A549 (cell line): ENCODE data around the gene PPM1B. TPM values are rescaled to one million over a fixed set of nuclear protein-coding genes. Genes with fewer than 3 reads are reported as not detected.

Experiments
- ATAC-seq, 2 experiments: fragments of 200-7000 bp in 1 of 2; fragments of >200 bp in 1 of 2; cut with Nextera tagmentation in 1 of 2; cut with Tn5 transposase in 1 of 2; 3 replicates each; pipeline versions ENCODE4 v1.8.0 to v1.9.1; 2018 to 2020; ENCODE audit warnings: mild to moderate bottlenecking in 1 of 2, moderate library complexity in 1 of 2
- CTCF ChIA-PET: fragments of 300-600 bp; sonication (Branson Sonifier 250); formaldehyde crosslinking; extraction: SDS; loops from one replicate; lab custom pipeline; 2021; ENCODE audit warnings: antibody characterized with exemption, inconsistent platforms; lab: Yijun Ruan, JAX
- POLR2A ChIA-PET: fragments of 350-600 bp; formaldehyde crosslinking; extraction: SDS; loops from one replicate; lab custom pipeline; 2021; ENCODE audit warnings: antibody characterized with exemption, inconsistent platforms; lab: Yijun Ruan, JAX
- DNase-seq, 2 experiments: peaks; one replicate each; pipeline versions ENCODE4 v3.0.0 to v3.0.0-alpha.2; 2011 to 2016; ENCODE audit warnings: low read depth in 1 of 2, low spot score in 1 of 2
- FAIRE-seq: peaks from 2 replicates; lab custom pipeline; 2011; peaks lifted over from hg19 to GRCh38; lab: Jason Lieb, UNC
- H3K27ac ChIP-seq, 2 experiments: fragments of >200 bp; sonication (Bioruptor Twin); formaldehyde crosslinking; 3 replicates each; pipeline ENCODE4 v1.5.1; 2016 to 2017
- H3K4me1 ChIP-seq: fragments of >200 bp; sonication (Bioruptor Twin); formaldehyde crosslinking; 3 replicates; pipeline ENCODE4 v1.6.1; 2016
- H3K4me2 ChIP-seq: fragments of >200 bp; sonication (Bioruptor Twin); formaldehyde crosslinking; 3 replicates; pipeline ENCODE4 v1.6.1; 2016
- H3K4me3 ChIP-seq: fragments of >200 bp; sonication (Bioruptor Twin); formaldehyde crosslinking; 3 replicates; pipeline ENCODE4 v1.5.1; 2016
- H3K9me3 ChIP-seq: fragments of >200 bp; sonication (Bioruptor Twin); formaldehyde crosslinking; 3 replicates; pipeline ENCODE4 v1.6.1; 2016
- BHLHE40 ChIP-seq: IDR thresholded peaks from 2 replicates; pipeline ENCODE4 v1.6.1; 2012; ENCODE audit warnings: low read depth, low read length, inconsistent platforms
- CBX2 ChIP-seq: fragments of 200-600 bp; sonication (generic); IDR thresholded peaks from 2 replicates; pipeline ENCODE4 v1.6.1; 2016; ENCODE audit warnings: low read depth, mild to moderate bottlenecking, borderline replicate concordance
- EP300 ChIP-seq, 2 experiments: fragments of >200 bp; sonication (Bioruptor Twin); formaldehyde crosslinking; IDR thresholded peaks; 2 replicates in 1 of 2; 3 replicates in 1 of 2; pipeline ENCODE4 v1.6.1; 2016 to 2017
- FOSL2 ChIP-seq, 2 experiments: fragments of 450-650 bp in 1 of 2; fragments of >200 bp in 1 of 2; sonication (Bioruptor Twin) in 1 of 2; formaldehyde crosslinking; IDR thresholded peaks; 2 replicates each; pipeline versions ENCODE4 v1.5.0 to v1.6.1; 2016 to 2020; ENCODE audit warnings: mild to moderate bottlenecking in 1 of 2, moderate library complexity in 1 of 2
- HOXB13 ChIP-seq: fragments of 250-450 bp; sonication (Bioruptor Pico); IDR thresholded peaks from 2 replicates; pipeline ENCODE4 v1.5.0; 2020; ENCODE audit warnings: low read depth, mild to moderate bottlenecking, moderate library complexity
- JUNB ChIP-seq: fragments of >200 bp; sonication (Bioruptor Twin); formaldehyde crosslinking; IDR thresholded peaks from 2 replicates; pipeline ENCODE4 v1.6.1; 2016
- KDM1A ChIP-seq: fragments of 200-600 bp; sonication (generic); IDR thresholded peaks from 2 replicates; pipeline ENCODE4 v1.6.1; 2016; ENCODE audit warnings: low read depth, mild to moderate bottlenecking
- KDM5A ChIP-seq: fragments of 200-600 bp; sonication (generic); IDR thresholded peaks from 2 replicates; pipeline ENCODE4 v1.6.1; 2016; ENCODE audit warnings: antibody characterized with exemption, mild to moderate bottlenecking
- MYC ChIP-seq: IDR thresholded peaks from 2 replicates; pipeline ENCODE4 v1.6.1; 2012; ENCODE audit warnings: mild to moderate bottlenecking, inconsistent platforms, low read length, improper control_type of control experiment, borderline replicate concordance
- NFE2L2 ChIP-seq: fragments of 150-350 bp; conservative IDR thresholded peaks from 2 replicates; pipeline ENCODE4 v1.6.1; 2014; ENCODE audit warnings: low read length
- PHF8 ChIP-seq: fragments of 200-600 bp; sonication (generic); IDR thresholded peaks from 2 replicates; pipeline ENCODE4 v1.6.1; 2016; ENCODE audit warnings: low read depth, mild to moderate bottlenecking, antibody characterized with exemption, moderate library complexity, borderline replicate concordance
- POLR2AphosphoS2 ChIP-seq: conservative IDR thresholded peaks from 2 replicates; pipeline ENCODE4 v1.6.1; 2012; ENCODE audit warnings: low read length, improper control_type of control experiment, inconsistent platforms
- RCOR1 ChIP-seq: fragments of 150-350 bp; IDR thresholded peaks from 2 replicates; pipeline ENCODE4 v1.6.1; 2014; ENCODE audit warnings: antibody characterized with exemption, low read length, low read depth
- ZSCAN20 ChIP-seq: fragments of 250-450 bp; sonication (Bioruptor Pico); IDR thresholded peaks from 2 replicates; pipeline ENCODE4 v1.8.0; 2022; ENCODE audit warnings: mild to moderate bottlenecking, moderate library complexity
- WGBS: methylation state at CpG from one replicate; pipeline ENCODE4 v1.1.6; 2017; ENCODE audit errors: missing lambda C conversion rate; 5-methylcytosine and 5-hydroxymethylcytosine counted together
- polyA plus RNA-seq, 4 experiments: library from polyadenylated mRNA; depleted of rRNA in 3 of 4; stranded (reverse); fragments of >200 nt; fragmentation: RNase III in 1 of 4; extraction: RNeasy Plus Mini Kit Qiagen cat#74134 plus additional on column Dnase treatment in 1 of 4; gene quantifications; 2 replicates in 3 of 4; 3 replicates in 1 of 4; pipeline ENCODE4 v1.2.3, GENCODE V29; 2011 to 2017
- TF ChIP-seq, protein P1 (sequence below): fragments of >200 bp; sonication (Bioruptor Twin); formaldehyde crosslinking; IDR thresholded peaks from 3 replicates; pipeline ENCODE4 v1.5.1; 2016
- TF ChIP-seq, protein P2 (sequence below): IDR thresholded peaks from 2 replicates; pipeline ENCODE4 v1.6.1; 2012
- TF ChIP-seq, protein P3 (sequence below): fragments of 150-350 bp; IDR thresholded peaks from 2 replicates; pipeline ENCODE4 v1.6.1; 2014; ENCODE audit warnings: low read depth, mild to moderate bottlenecking, low read length
- TF ChIP-seq, protein P4 (sequence below): fragments of >200 bp; sonication (Bioruptor Twin); formaldehyde crosslinking; IDR thresholded peaks from 2 replicates; pipeline ENCODE4 v1.6.1; 2016

PPM1B gene
- polyA plus RNA-seq, 2 of the 4 experiments (the other 2 are of a cell fraction): 49.0 to 75.1 TPM

DNA sequence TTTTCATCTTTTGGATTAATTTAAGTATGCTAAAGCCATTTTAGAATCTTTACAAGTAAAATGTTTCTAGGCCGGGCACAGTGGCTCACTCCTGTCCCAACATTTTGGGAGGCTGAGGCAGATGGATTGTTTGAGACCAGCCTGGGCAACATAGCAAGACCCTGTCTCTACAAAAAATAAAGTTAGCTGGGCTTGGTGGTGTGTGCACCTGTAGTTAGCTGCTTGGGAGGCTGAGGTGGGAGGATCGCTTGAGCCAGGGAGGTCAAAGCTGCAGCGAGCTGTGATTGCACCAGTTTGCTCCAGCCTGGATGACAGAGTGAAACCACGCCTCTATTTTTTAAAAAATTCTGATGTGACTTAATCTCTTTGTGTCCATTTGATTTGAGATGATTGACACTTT is 3.9 kb downstream of the PPM1B start:
- 92% methylated on average over 4 of the region's 4 CpGs for WGBS
- H3K4me2 ChIP-seq: peak overlapping the region; percentile 84; the same call in 2 of the 3 replicates
- FAIRE-seq: no peak

DNA sequence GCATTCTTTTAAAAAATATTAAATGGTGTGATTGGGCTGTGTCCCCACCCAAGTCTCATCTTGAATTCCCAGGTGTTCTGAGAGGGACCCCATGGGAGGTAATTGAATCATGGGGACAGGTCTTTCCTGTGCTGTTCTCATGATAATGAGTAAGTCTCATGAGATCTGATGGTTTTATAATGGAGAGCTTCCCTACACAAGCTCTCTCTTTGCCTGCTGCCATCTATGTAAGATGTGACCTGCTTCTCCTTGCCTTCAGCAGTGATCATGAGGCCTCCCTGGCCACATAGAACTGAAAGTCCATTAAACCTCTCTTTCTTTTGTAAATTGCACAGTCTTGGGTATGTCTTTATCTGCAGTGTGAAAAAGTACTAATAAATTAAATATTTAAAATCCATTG is 10.3 kb downstream of the PPM1B start:
- H3K9me3 ChIP-seq: no peaks in the 10 kb centered on the region
- ATAC-seq (no peak), DNase-seq (no peak), FAIRE-seq (no peak)
- ChIA-PET POLR2A (interaction anchor here (1.4 kb wide), 1 partner anchor 10 kb away, joined by 3 read pairs; the partner anchor contains the start of gene PPM1B), CTCF (no interaction called here)
- no peak overlapping the region for H3K4me3 ChIP-seq
- TF ChIP-seq, protein P1, sequence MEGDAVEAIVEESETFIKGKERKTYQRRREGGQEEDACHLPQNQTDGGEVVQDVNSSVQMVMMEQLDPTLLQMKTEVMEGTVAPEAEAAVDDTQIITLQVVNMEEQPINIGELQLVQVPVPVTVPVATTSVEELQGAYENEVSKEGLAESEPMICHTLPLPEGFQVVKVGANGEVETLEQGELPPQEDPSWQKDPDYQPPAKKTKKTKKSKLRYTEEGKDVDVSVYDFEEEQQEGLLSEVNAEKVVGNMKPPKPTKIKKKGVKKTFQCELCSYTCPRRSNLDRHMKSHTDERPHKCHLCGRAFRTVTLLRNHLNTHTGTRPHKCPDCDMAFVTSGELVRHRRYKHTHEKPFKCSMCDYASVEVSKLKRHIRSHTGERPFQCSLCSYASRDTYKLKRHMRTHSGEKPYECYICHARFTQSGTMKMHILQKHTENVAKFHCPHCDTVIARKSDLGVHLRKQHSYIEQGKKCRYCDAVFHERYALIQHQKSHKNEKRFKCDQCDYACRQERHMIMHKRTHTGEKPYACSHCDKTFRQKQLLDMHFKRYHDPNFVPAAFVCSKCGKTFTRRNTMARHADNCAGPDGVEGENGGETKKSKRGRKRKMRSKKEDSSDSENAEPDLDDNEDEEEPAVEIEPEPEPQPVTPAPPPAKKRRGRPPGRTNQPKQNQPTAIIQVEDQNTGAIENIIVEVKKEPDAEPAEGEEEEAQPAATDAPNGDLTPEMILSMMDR: no peak
- no peak for TF ChIP-seq CBX2
- no peak for TF ChIP-seq KDM1A
- no peak for TF ChIP-seq ZSCAN20 (CRISPR knock-in tag)
- TF ChIP-seq BHLHE40: no peak
- TF ChIP-seq HOXB13 (CRISPR knock-in tag): no peak
- TF ChIP-seq, all 56 proteins: peak for 0
- H3K4me1 ChIP-seq: peaks cover 32% of the 10 kb centered on the region
- no peak overlapping the region for H3K4me2 ChIP-seq
- H3K27ac ChIP-seq: no peak overlapping the region

More for the DNA sequence above, 3.9 kb downstream of the PPM1B start:
- H3K27ac ChIP-seq: peak overlapping the region in 1 of 2 experiments; percentile 5; a peak in 1 of 6 replicates
- TF ChIP-seq NFE2L2 (no peak), CBX2 (no peak), BHLHE40 (no peak), RCOR1 (no peak), HOXB13 (CRISPR knock-in tag) (no peak), POLR2AphosphoS2 (no peak), MYC (no peak), JUNB (no peak), KDM5A (no peak), PHF8 (no peak), EP300 (IDR thresholded peaks at IDR 0.05) (no peak), FOSL2 (IDR thresholded peaks at IDR 0.05) (no peak), FOSL2 (CRISPR knock-in tag; IDR thresholded peaks at IDR 0.05) (no peak)
- TF ChIP-seq, protein P2, sequence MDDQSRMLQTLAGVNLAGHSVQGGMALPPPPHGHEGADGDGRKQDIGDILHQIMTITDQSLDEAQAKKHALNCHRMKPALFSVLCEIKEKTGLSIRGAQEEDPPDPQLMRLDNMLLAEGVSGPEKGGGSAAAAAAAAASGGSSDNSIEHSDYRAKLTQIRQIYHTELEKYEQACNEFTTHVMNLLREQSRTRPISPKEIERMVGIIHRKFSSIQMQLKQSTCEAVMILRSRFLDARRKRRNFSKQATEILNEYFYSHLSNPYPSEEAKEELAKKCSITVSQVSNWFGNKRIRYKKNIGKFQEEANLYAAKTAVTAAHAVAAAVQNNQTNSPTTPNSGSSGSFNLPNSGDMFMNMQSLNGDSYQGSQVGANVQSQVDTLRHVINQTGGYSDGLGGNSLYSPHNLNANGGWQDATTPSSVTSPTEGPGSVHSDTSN: no peak
- TF ChIP-seq, protein P3, sequence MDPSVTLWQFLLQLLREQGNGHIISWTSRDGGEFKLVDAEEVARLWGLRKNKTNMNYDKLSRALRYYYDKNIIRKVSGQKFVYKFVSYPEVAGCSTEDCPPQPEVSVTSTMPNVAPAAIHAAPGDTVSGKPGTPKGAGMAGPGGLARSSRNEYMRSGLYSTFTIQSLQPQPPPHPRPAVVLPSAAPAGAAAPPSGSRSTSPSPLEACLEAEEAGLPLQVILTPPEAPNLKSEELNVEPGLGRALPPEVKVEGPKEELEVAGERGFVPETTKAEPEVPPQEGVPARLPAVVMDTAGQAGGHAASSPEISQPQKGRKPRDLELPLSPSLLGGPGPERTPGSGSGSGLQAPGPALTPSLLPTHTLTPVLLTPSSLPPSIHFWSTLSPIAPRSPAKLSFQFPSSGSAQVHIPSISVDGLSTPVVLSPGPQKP: no peak
- TF ChIP-seq, protein P4, sequence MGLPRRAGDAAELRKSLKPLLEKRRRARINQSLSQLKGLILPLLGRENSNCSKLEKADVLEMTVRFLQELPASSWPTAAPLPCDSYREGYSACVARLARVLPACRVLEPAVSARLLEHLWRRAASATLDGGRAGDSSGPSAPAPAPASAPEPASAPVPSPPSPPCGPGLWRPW: no peak
- TF ChIP-seq, protein P1: no peak
- ChIA-PET CTCF (interaction anchor here (1.2 to 1.8 kb wide), 3 partner anchors 86 to 129 kb away, joined by 3 to 6 read pairs (median 3); no protein-coding TSS in a partner anchor), POLR2A (no interaction called here)
- H3K9me3 ChIP-seq: no peaks in the 10 kb centered on the region
- ATAC-seq (no peak), DNase-seq (no peak)
- H3K4me1 ChIP-seq: peaks cover 52% of the 10 kb centered on the region
- H3K4me3 ChIP-seq: no peak overlapping the region
